HG02970 (cell line): ENCODE data around the gene ABCF1.

ENCODE experiments used
- ATAC-seq: cut with Tn5 transposase; IDR thresholded peaks from one replicate; pipeline ENCODE4 v1.9.1; 2021; ENCODE audit warnings: mild to moderate bottlenecking, moderate library complexity, moderate number of reproducible peaks; ENCODE audit not compliant: unreplicated experiment, low FRiP score

Gene ABCF1

GRCh38 chr6:30617565-30618269 is 46.5 kb downstream of the ABCF1 start, which contains the start of gene MRPS18B:
TSS of gene MRPS18B (plus strand) at chr6:30617840. CDS start at chr6:30617866, 26 bp downstream.
- ATAC-seq: peak; percentile 70

GRCh38 chr6:30618270-30618797 is 47.1 kb downstream of the ABCF1 start:
- ATAC-seq: no peak

- ATAC-seq: no peak
Observed at GRCh38 chr6:30619561-30619960, 48.3 kb downstream of the ABCF1 start.

- ATAC-seq: no peak
Observed at GRCh38 chr6:30625511-30625910, 54.3 kb downstream of the ABCF1 start.

GRCh38 chr6:30626484-30627366 is 55.5 kb downstream of the ABCF1 start, which contains the start of gene ATAT1:
TSS of gene ATAT1 (plus strand) at chr6:30626874.
- ATAC-seq: peak; percentile 60

- ATAC-seq: no peak
Observed at GRCh38 chr6:30635834-30636233, 64.6 kb downstream of the ABCF1 start.

- ATAC-seq: no peak
Observed at GRCh38 chr6:30640481-30640880, 69.2 kb downstream of the ABCF1 start.

GRCh38 chr6:30641048-30641447 is 69.8 kb downstream of the ABCF1 start:
- no peak for ATAC-seq
